Measurements from ENCODE around the gene BOLA3. TPM values are rescaled to one million over a fixed set of nuclear protein-coding genes. Genes with fewer than 3 reads are reported as not detected.

The BOLA3 gene
- total and polyA plus RNA-seq, 10 of the 15 experiments (the other 5 are each of a cell fraction or from before 2014, with no cell fraction given), result 62.6 to 300 (median 134) TPM

DNA sequence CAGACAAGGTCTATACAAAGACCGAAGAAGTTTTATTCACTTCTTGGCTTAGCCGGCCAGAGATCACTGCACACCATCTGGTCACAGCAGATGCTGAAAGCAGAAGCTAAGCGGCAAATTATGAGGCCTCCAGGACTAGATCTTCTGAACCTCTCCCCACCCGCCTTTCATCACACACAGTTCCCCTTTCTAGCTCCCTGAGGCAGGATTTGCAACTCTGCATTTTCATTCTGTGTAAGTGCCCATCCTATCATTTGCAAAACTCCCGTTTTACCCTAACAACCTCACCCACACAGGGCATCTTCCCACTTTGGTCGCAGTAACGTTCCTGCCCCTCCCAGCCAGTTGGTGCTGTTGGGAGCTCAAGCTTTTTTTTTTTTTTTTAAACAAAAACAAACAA is 34.0 kb upstream of the BOLA3 start (continued):
- no peak for TF ChIP-seq BACH1 (IDR thresholded peaks at IDR 0.05; ENCODE audit: borderline replicate concordance)
- 0 out of 2 replicates have a peak, but pooled peaks have one; percentile 12 for TF ChIP-seq NFYB (IDR thresholded peaks at IDR 0.05; ENCODE audit: insufficient read depth, low read depth, low read length)
- TF ChIP-seq SMAD1 (IDR thresholded peaks at IDR 0.05; ENCODE audit: low read depth, partially characterized antibody), result peak; percentile 20
- TF ChIP-seq, protein P1, sequence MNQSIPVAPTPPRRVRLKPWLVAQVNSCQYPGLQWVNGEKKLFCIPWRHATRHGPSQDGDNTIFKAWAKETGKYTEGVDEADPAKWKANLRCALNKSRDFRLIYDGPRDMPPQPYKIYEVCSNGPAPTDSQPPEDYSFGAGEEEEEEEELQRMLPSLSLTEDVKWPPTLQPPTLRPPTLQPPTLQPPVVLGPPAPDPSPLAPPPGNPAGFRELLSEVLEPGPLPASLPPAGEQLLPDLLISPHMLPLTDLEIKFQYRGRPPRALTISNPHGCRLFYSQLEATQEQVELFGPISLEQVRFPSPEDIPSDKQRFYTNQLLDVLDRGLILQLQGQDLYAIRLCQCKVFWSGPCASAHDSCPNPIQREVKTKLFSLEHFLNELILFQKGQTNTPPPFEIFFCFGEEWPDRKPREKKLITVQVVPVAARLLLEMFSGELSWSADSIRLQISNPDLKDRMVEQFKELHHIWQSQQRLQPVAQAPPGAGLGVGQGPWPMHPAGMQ (IDR thresholded peaks at IDR 0.05; ENCODE audit: borderline replicate concordance), result no peak
- peak; percentile 89 for TF ChIP-seq EED (IDR thresholded peaks at IDR 0.05; ENCODE audit: low read depth)
- TF ChIP-seq, protein P2, sequence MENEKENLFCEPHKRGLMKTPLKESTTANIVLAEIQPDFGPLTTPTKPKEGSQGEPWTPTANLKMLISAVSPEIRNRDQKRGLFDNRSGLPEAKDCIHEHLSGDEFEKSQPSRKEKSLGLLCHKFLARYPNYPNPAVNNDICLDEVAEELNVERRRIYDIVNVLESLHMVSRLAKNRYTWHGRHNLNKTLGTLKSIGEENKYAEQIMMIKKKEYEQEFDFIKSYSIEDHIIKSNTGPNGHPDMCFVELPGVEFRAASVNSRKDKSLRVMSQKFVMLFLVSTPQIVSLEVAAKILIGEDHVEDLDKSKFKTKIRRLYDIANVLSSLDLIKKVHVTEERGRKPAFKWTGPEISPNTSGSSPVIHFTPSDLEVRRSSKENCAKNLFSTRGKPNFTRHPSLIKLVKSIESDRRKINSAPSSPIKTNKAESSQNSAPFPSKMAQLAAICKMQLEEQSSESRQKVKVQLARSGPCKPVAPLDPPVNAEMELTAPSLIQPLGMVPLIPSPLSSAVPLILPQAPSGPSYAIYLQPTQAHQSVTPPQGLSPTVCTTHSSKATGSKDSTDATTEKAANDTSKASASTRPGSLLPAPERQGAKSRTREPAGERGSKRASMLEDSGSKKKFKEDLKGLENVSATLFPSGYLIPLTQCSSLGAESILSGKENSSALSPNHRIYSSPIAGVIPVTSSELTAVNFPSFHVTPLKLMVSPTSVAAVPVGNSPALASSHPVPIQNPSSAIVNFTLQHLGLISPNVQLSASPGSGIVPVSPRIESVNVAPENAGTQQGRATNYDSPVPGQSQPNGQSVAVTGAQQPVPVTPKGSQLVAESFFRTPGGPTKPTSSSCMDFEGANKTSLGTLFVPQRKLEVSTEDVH (IDR thresholded peaks at IDR 0.05; ENCODE audit: low read depth, partially characterized antibody), result no peak
- TF ChIP-seq RELA (IDR thresholded peaks at IDR 0.05; ENCODE audit: borderline replicate concordance, partially characterized antibody), result no peak
- peak; percentile 75; the same call in 1 of the 2 replicates for TF ChIP-seq PAX5 (IDR thresholded peaks at IDR 0.05; ENCODE audit: borderline replicate concordance, low read depth, low read length)
- no peak for TF ChIP-seq JUND (IDR thresholded peaks at IDR 0.05; ENCODE audit: low read depth, low read length)
- no peak for TF ChIP-seq NFYA (IDR thresholded peaks at IDR 0.05; ENCODE audit: borderline replicate concordance, low read depth, low read length)
- 0 out of 2 replicates have a peak, but pooled peaks have one; percentile 14 for TF ChIP-seq YY1 (IDR thresholded peaks at IDR 0.05; ENCODE audit: low read depth, low read length)
- peak; percentile 47 for TF ChIP-seq POLR2A (IDR thresholded peaks at IDR 0.05; ENCODE audit: low read depth, low read length)
- TF ChIP-seq, protein P3, sequence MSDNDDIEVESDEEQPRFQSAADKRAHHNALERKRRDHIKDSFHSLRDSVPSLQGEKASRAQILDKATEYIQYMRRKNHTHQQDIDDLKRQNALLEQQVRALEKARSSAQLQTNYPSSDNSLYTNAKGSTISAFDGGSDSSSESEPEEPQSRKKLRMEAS (IDR thresholded peaks at IDR 0.05; ENCODE audit: low read depth, low read length), result no peak; the same call in 1 of the 2 replicates
- TF ChIP-seq MEF2A (IDR thresholded peaks at IDR 0.05; ENCODE audit: insufficient read depth, low read depth, low read length), result peak; percentile 59; the same call in 1 of the 2 replicates
- TF ChIP-seq GABPA (IDR thresholded peaks at IDR 0.05; ENCODE audit: low read depth), result no peak
- peak; percentile 47; the same call in 1 of the 2 replicates for TF ChIP-seq BCL11A (IDR thresholded peaks at IDR 0.05; ENCODE audit: low read depth, low read length)
- TF ChIP-seq HDAC6 (IDR thresholded peaks at IDR 0.05; ENCODE audit: unreplicated experiment), result no peak
- no peak for TF ChIP-seq ZZZ3 (IDR thresholded peaks at IDR 0.05; ENCODE audit: control insufficient read depth, insufficient read length, low read depth)
- no peak for TF ChIP-seq TBL1XR1 (IDR thresholded peaks at IDR 0.05; ENCODE audit: low read depth, low read length)
- peak; percentile 74 for TF ChIP-seq CBX5 (IDR thresholded peaks at IDR 0.05; ENCODE audit: low read depth)
- TF ChIP-seq, protein P4, sequence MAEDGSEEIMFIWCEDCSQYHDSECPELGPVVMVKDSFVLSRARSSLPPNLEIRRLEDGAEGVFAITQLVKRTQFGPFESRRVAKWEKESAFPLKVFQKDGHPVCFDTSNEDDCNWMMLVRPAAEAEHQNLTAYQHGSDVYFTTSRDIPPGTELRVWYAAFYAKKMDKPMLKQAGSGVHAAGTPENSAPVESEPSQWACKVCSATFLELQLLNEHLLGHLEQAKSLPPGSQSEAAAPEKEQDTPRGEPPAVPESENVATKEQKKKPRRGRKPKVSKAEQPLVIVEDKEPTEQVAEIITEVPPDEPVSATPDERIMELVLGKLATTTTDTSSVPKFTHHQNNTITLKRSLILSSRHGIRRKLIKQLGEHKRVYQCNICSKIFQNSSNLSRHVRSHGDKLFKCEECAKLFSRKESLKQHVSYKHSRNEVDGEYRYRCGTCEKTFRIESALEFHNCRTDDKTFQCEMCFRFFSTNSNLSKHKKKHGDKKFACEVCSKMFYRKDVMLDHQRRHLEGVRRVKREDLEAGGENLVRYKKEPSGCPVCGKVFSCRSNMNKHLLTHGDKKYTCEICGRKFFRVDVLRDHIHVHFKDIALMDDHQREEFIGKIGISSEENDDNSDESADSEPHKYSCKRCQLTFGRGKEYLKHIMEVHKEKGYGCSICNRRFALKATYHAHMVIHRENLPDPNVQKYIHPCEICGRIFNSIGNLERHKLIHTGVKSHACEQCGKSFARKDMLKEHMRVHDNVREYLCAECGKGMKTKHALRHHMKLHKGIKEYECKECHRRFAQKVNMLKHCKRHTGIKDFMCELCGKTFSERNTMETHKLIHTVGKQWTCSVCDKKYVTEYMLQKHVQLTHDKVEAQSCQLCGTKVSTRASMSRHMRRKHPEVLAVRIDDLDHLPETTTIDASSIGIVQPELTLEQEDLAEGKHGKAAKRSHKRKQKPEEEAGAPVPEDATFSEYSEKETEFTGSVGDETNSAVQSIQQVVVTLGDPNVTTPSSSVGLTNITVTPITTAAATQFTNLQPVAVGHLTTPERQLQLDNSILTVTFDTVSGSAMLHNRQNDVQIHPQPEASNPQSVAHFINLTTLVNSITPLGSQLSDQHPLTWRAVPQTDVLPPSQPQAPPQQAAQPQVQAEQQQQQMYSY (CRISPR knock-in tag; IDR thresholded peaks at IDR 0.05), result no peak
- no peak for TF ChIP-seq ZSCAN29 (IDR thresholded peaks at IDR 0.05)
- TF ChIP-seq EP300 (IDR thresholded peaks at IDR 0.05; ENCODE audit: borderline replicate concordance in 1 of 2, control insufficient read depth in 1 of 2, low read depth in 2 of 2, low read length in 2 of 2), result peak; percentile 59 to 63; a peak in 3 of 4 replicates
